Measurements from ENCODE around the gene MPV17. TPM values are rescaled to one million over a fixed set of nuclear protein-coding genes. Genes with fewer than 3 reads are reported as not detected.

Gene MPV17
- total and polyA plus RNA-seq, 9 of the 15 experiments (the other 6 are each of a cell fraction or from before 2014, with no cell fraction given): 54.7 to 140 (median 70.2) TPM

DNA sequence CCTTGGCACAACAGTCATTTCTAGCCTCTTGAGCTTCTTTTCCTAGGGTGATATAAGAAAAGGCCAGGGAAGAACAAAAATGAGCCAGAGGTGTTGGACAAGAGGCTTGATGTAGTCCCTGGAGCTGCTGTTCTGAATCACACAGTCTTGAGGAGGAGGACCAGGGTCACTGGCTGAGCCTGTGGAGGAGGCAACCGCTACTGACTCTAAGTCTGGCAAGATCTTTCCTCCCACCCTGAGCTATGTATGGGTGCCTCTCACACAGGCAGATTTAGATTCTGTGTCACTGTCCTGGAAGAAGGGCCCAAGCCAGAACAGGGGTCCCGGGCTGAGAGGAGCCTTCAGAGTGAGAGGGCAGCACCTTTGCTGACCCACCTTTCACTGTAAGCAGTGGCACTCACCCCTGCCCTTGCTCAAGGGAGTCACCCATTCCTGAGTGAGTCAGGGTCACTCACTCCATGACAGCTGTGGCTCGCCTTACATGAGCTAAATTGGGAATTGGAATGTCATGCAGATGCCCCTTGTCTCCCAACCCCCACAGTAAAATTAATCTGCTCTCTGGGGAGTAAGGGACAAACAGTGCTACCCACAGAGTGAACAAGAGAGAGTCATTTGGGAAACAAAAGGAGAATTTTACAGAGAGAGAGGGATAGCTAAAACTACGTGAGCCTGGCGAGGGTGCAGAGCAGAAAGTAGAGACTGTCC is 40.9 kb downstream of the MPV17 start, which contains the start of gene TRIM54:
TSS of gene TRIM54 (plus strand) at position 575 of the 705 bp plus-strand sequence. CDS start 303 bp downstream, outside the sequence.
- ChIA-PET CTCF (ENCODE audit: low intra/inter-chr PET ratio) (no interaction called here), POLR2A (interaction anchor here (0.6 to 1.4 kb wide), 11 partner anchors 11 to 332 kb away, joined by 3 to 8 read pairs (median 3); no protein-coding TSS in a partner anchor)
- in situ Hi-C loops (cut with MboI): loop anchor here (5.0 kb wide), 1 partner anchor 185 kb away; no protein-coding TSS in a partner anchor
- no peaks in the 10 kb centered on the region for H3K79me2 ChIP-seq (ENCODE audit: control insufficient read depth, insufficient read depth, low read length)
- BruUV-seq (replicated peaks): no TSS peak
- intact Hi-C loops (cut with micrococcal nuclease): loop anchor here (10.0 kb wide), 1 partner anchor 437 kb away; the partner anchor contains the start of gene DPYSL5
- ATAC-seq (peak; percentile 37; the same call in 1 of the 3 replicates), DNase-seq (ENCODE audit: extremely low read depth in 1 of 4, low spot score in 3 of 4) (no peak), FAIRE-seq (peak; percentile 19)
- peaks cover 6 to 17% of the 10 kb centered on the region in 2 experiments for H3K4me1 ChIP-seq (replicated peaks in 1 of 2; ENCODE audit: control insufficient read depth in 2 of 2, insufficient read depth in 2 of 2, low read length in 2 of 2)
- peak within 1 kb of the TSS in 1 of 2 experiments; percentile 41; a peak in 1 of 4 replicates for H3K9ac ChIP-seq (ENCODE audit: insufficient read depth in 1 of 2, low read depth in 2 of 2, low read length in 2 of 2)
- H3K4me3 ChIP-seq: no peak within 1 kb of the TSS
- H4K20me1 ChIP-seq (replicated peaks; ENCODE audit: control insufficient read depth, insufficient read depth, low read length): no peaks in the 10 kb centered on the region
- peaks cover 0 to 4% of the 10 kb centered on the region in 2 experiments; a peak in 1 of 5 replicates for H3K27me3 ChIP-seq (ENCODE audit: control insufficient read depth in 2 of 2, insufficient read depth in 2 of 2, low read length in 2 of 2)
- peak within 1 kb of the TSS; percentile 62 for H2AFZ ChIP-seq (ENCODE audit: low read depth, low read length)
- WGBS (ENCODE audit: insufficient coverage, low coverage, missing lambda C conversion rate): 43% methylated on average over 4 of the region's 5 CpGs
- no peaks in the 10 kb centered on the region for H3K9me1 ChIP-seq (ENCODE audit: control insufficient read depth, insufficient read depth, low read length)
- H3K27ac ChIP-seq (ENCODE audit: extremely low read depth, low read depth, low read length): no peak within 1 kb of the TSS
- no peak within 1 kb of the TSS for H3K4me2 ChIP-seq (ENCODE audit: insufficient read depth, low read length)
- H3K9me3 ChIP-seq (replicated peaks; ENCODE audit: control insufficient read depth, insufficient read depth, low read depth, low read length): no peaks in the 10 kb centered on the region
- H3K36me3 ChIP-seq (ENCODE audit: control insufficient read depth, insufficient read depth, low read length): no peaks in the 10 kb centered on the region
- TF ChIP-seq ZC3H8 (IDR thresholded peaks at IDR 0.05) (no peak), CBFA2T2 (conservative IDR thresholded peaks at IDR 0.05) (no peak), ZNF644 (tag; IDR thresholded peaks at IDR 0.05; ENCODE audit: low read depth) (no peak), PATZ1 (CRISPR knock-in tag; IDR thresholded peaks at IDR 0.05; ENCODE audit: borderline replicate concordance) (no peak), BHLHE40 (IDR thresholded peaks at IDR 0.05; ENCODE audit: low read length) (no peak), ZNF174 (CRISPR knock-in tag; IDR thresholded peaks at IDR 0.05) (no peak), SREBF1 (IDR thresholded peaks at IDR 0.05; ENCODE audit: borderline replicate concordance, low read depth, low read length) (no peak), CXXC5 (CRISPR knock-in tag; IDR thresholded peaks at IDR 0.05) (no peak), MCM5 (IDR thresholded peaks at IDR 0.05; ENCODE audit: low read depth) (no peak), BCL6 (CRISPR knock-in tag; IDR thresholded peaks at IDR 0.05) (no peak), YY1 (IDR thresholded peaks at IDR 0.05; ENCODE audit: borderline replicate concordance in 1 of 3, control insufficient read depth in 1 of 3, extremely low read depth in 1 of 3, insufficient read depth in 3 of 3, insufficient read length in 1 of 3, insufficient replicate concordance in 2 of 3, low read depth in 1 of 3, low read length in 2 of 3) (no peak), WHSC1 (IDR thresholded peaks at IDR 0.05; ENCODE audit: low read length) (no peak)
- TF ChIP-seq, protein P1, sequence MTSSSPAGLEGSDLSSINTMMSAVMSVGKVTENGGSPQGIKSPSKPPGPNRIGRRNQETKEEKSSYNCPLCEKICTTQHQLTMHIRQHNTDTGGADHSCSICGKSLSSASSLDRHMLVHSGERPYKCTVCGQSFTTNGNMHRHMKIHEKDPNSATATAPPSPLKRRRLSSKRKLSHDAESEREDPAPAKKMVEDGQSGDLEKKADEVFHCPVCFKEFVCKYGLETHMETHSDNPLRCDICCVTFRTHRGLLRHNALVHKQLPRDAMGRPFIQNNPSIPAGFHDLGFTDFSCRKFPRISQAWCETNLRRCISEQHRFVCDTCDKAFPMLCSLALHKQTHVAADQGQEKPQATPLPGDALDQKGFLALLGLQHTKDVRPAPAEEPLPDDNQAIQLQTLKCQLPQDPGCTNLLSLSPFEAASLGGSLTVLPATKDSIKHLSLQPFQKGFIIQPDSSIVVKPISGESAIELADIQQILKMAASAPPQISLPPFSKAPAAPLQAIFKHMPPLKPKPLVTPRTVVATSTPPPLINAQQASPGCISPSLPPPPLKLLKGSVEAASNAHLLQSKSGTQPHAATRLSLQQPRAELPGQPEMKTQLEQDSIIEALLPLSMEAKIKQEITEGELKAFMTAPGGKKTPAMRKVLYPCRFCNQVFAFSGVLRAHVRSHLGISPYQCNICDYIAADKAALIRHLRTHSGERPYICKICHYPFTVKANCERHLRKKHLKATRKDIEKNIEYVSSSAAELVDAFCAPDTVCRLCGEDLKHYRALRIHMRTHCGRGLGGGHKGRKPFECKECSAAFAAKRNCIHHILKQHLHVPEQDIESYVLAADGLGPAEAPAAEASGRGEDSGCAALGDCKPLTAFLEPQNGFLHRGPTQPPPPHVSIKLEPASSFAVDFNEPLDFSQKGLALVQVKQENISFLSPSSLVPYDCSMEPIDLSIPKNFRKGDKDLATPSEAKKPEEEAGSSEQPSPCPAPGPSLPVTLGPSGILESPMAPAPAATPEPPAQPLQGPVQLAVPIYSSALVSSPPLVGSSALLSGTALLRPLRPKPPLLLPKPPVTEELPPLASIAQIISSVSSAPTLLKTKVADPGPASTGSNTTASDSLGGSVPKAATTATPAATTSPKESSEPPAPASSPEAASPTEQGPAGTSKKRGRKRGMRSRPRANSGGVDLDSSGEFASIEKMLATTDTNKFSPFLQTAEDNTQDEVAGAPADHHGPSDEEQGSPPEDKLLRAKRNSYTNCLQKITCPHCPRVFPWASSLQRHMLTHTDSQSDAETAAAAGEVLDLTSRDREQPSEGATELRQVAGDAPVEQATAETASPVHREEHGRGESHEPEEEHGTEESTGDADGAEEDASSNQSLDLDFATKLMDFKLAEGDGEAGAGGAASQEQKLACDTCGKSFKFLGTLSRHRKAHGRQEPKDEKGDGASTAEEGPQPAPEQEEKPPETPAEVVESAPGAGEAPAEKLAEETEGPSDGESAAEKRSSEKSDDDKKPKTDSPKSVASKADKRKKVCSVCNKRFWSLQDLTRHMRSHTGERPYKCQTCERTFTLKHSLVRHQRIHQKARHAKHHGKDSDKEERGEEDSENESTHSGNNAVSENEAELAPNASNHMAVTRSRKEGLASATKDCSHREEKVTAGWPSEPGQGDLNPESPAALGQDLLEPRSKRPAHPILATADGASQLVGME (CRISPR knock-in tag; IDR thresholded peaks at IDR 0.05): no peak

Data from K562 (cell line).